ENCODE results near the gene SAE1.

DNA sequence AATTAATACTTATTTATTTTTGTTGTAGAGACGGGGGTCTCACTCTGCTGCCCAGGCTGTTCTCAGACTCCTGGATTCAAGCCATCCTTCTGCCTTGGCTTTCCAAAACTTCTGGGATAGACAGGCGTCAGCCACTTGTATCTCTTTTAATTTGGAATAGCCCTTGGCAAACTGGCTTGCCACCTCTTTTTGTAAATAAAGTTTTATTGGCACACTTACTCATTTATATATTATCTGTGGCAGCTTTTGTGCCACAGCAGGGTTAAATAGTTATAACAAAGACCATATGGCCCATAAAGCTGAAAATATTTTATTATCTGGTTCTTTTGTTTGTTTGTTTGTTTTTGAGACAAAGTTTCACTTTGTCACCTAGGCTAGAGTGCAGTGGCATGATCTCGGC lies 69.9 kb downstream of the SAE1 start:
- no peak for TF ChIP-seq POLR2A (IDR thresholded peaks at IDR 0.05)
- TF ChIP-seq POLR2AphosphoS5 (IDR thresholded peaks at IDR 0.05) = no peak
- TF ChIP-seq, protein P1, sequence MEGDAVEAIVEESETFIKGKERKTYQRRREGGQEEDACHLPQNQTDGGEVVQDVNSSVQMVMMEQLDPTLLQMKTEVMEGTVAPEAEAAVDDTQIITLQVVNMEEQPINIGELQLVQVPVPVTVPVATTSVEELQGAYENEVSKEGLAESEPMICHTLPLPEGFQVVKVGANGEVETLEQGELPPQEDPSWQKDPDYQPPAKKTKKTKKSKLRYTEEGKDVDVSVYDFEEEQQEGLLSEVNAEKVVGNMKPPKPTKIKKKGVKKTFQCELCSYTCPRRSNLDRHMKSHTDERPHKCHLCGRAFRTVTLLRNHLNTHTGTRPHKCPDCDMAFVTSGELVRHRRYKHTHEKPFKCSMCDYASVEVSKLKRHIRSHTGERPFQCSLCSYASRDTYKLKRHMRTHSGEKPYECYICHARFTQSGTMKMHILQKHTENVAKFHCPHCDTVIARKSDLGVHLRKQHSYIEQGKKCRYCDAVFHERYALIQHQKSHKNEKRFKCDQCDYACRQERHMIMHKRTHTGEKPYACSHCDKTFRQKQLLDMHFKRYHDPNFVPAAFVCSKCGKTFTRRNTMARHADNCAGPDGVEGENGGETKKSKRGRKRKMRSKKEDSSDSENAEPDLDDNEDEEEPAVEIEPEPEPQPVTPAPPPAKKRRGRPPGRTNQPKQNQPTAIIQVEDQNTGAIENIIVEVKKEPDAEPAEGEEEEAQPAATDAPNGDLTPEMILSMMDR (IDR thresholded peaks at IDR 0.05) = no peak

Data from breast epithelium (tissue), 3 donors.